HG03442 (cell line): ENCODE results near the gene THAP9.
"Not testable (repeated sequence)": the region's sequence is repeated elsewhere in the genome, so short reads cannot be mapped to it uniquely, and the experiment has no call there.

Experiments
- ATAC-seq: cut with Tn5 transposase; IDR thresholded peaks from one replicate; pipeline ENCODE4 v1.9.1; 2021; ENCODE audit warnings: mild to moderate bottlenecking, moderate library complexity; ENCODE audit not compliant: unreplicated experiment

Gene THAP9

DNA sequence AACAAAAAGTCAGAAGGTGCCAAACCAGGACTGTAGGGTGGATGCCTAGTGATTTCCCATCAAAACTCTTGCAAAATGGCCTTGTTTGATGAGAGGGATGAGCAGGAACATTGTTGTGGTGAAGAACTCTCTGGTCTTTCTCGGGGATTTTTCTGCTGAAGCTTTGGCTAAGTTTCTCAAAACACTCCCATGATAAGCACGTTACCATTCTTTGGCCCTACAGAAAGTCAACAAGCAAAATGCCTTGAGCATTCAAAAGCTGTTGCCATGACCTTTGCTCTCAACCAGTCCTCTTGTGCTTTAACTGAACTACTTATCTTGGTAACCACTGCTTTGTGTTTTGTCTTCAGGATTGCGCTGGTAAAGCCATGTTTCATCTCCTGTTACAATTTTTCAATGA is 6.6 kb upstream of the THAP9 start:
- ATAC-seq, result no peak

DNA sequence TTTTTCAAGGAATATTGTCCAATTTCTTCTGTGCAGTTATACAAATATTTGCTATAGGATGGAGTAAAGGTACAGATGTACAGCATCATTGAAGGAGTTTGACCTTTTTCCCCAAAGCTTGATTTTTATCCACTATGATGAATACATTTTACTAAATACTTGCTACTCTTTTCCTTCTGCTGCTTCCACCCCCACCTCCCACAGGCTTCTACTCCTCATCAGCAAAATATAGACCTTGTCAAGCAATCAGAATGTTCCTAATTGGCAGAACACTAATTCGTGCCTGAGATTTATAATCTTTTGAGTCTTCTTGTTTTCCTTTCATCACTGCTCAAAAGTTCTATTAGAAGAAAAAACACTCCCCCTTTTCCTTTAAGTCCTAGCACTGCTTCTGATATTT is 3.8 kb upstream of the THAP9 start:
- ATAC-seq, result no peak

DNA sequence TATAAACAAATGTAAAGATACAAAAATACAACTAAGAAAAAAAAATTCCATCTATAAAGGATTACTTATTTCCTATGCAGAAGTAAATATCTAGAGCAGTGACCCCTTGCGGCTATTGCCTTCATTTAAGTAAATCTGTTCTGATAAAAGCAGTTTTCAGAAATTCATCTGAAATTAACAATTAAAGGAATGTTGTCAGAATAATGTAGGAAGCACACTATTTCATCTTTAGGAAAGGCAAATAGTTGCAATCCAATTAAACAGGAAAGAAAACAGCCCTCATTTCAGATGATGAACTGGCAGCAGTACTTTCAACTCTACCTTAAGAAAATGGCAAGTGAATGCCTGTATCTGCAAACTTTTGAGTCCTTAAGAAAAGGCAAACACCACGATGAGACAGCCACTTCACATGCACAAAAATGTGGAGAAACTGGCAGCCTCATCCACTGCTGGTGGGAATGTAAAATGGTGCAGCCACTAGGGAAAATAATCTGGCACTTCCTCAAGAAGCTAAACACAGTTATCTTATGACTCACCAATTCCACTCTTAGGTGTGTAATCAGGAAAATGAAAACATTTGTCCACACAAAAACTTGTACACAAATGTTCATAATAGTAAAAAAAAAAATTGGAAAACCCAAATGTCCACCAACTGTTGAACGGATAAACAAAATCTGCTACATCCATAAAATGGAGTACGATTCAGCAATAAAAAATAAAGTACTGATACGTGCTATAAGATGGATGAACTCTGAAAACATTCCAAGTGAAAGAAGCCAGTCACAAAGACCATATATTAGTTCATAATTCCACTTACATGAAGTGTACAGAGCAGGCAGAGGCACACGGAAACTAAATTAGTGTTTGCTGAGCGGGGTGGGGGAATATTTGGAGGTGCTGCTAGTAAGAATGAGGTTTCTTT is 2.0 kb upstream of the THAP9 start:
- ATAC-seq, result no peak

DNA sequence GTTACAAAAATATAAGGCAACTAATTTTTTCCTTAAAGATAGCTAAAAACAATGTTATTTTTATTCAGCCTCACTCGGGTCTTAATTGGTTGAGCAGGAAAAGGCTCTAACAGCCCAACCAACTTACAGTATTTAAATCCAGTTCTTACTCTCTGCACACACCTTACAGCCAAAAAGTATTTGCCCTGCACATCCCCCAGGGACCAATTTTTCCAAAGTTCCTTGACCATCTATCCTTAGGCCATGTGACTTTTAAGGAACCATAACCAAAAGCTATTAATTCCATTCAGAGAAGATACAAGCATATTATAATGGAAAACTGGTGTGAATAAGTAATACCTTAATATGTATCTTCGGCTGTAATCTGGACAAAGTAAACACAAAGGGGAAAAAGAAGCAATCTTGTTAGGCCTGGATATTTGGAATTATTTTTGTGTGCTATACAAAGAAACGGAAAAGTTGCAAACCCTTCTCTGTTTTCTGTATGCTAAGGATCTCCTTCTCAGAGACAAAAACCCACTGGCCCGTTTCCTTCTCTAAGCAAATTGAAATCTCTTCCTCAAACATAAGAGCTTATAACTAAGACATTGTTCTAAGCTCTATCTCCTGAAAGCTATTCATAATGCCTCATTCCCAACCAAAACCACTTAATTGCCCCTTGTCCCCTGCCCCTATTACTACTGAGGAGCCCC is 1.0 kb upstream of the THAP9 start:
- ATAC-seq, result no peak

DNA sequence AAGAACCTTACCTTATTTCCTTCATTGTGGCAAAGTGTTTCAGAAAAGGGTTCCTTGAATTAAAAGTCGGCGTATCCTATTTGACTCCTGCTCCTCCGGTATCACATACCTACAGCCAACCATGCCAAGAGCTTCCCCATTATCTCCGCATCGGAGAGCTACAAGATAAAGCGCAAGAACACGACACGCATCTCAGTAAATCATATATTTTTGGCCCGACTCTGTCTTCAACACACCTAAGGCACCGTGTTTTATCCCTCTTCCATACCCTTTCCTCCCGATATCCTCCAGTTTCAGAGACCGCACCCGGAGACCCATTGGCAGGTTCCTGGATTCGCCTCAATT is 497 bp upstream of the THAP9 start:
- peak; percentile 0 for ATAC-seq

DNA sequence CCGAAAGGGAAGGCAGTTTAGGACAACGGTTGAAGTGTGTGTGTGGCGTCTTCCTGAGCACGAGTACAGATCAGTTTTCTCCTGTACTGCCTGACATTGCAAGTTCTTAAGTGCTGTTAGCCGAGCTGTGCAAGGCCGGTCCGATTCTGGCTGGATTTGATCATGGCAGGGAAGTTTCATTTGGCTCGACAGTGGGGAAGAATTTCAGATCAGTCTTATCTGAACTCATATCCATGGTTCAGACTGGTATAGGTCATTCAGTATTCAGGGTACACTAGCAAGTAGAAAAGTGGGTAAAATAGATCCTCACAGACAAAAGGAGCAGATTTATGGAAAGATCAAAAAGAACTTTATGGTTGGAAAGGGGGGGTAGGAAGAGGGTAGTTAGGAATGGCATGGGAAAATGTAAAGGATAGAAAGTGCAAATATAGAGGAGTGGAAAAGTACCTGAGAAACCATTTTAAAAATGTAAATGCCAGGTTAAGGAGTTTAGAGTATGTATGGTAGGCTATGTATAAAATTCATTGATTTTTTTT is 716 bp downstream of the THAP9 start:
- ATAC-seq, result no peak

DNA sequence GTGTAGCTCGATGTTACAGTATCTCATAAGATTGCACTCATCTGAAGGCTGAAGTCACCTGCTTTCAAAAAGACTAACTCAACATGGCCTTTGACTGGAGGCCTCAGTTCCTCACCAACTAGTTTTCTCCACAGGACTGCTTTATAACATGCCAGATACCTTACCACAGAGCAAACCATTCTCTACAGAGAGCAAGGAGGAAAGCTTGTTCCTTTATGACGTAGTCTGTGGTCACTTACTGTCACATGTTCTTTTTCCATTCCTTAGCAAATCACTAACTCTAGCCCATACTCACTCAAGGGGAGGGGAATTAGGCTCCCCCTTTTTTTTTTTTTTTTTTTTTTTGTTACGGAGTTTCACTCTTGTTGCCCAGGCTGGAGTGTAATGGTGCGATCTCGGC is 3.2 kb downstream of the THAP9 start:
- no peak for ATAC-seq

DNA sequence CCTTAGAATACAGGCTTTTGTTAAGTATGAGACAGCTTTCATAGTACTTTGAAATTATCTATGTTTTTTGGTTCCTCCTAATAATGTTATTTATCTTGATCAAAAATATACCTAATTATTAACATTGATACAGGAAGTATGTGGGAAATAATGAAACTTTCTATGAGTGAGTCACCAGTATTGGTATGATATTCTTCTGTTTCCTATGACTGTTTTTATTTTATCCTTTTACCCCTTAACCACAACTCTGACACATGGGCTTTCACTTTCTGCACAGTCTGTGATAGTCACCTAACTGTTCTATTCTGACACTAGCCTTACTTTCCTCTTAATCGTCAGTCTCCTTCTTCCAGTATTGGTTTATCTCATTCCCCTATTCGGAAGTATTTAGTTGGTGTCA is 4.7 kb downstream of the THAP9 start:
- ATAC-seq, result peak; percentile 49

DNA sequence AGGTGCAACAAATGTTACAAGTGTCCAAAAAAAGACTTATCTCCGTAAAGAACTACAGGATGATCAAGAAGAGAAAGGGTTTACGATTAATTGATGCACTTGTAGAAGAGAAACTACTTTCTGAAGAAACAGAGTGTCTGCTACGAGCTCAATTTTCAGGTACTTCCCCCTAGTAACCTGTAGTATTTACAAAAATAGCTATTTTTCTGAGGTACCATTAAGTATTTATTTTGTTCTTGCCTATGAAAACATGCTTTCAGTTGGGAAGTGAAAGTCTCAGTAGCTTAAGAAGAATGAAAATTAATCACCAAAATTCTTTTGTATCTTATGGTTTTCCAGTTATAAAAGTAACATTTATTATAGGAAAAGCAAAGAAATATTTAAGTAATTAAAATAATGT is 5.9 kb downstream of the THAP9 start:
- peak; percentile 42 for ATAC-seq

DNA sequence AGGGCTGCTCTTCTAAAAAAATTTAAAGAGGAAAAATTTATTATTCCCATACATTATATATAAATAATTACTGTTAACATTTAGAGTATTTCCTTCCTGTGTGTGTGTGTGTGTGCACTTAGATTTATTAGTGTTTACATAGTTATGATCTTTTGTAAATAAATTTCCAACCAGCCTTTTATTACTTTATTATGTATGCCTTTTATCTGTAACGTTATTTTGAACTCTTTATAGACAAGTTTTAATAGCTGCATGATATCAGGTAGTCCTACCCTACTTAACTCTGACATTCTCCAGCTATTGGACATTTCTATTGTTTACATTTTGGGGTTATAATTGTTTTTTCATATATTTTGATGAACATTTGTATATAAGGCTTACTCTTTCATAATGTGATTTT is 8.8 kb downstream of the THAP9 start:
- no peak for ATAC-seq

DNA sequence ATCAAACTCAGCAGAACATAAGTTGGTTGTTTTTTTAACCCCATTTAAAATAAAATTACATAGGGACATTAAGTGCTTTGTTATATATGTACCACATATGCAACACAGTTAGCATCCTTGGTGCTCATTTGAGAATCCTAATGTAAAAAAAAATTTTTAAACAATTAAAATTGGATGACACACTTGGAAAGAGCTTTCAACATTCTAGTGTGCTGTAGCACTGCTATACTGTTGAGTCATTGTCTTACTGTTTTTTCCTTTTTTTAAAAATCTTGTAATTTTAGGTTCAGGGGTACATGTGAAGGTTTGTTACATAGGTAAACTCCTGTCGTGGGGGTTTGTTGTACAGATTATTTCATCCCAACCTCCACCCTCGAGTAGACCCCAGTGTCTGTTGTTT is 12.8 kb downstream of the THAP9 start:
- ATAC-seq, result no peak

DNA sequence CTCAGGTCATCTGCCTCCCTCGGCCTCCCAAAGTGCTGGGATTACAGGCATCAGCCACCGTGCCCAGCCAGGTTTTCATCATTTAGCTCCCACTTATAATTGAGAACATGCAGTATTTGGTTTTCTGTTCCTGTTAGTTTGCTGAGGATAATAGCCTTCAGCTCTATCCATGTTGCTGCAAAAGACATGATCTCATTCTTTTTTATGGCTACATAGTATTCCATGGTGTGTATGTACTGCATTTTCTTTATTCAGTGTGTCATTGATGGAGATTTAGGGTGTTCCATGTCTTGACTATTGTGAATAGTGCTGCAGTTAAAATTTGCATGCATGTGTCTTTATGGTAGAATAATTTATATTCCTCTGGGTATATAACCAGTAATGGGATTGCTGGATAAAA is 13.4 kb downstream of the THAP9 start:
- ATAC-seq, result not testable (repeated sequence)

DNA sequence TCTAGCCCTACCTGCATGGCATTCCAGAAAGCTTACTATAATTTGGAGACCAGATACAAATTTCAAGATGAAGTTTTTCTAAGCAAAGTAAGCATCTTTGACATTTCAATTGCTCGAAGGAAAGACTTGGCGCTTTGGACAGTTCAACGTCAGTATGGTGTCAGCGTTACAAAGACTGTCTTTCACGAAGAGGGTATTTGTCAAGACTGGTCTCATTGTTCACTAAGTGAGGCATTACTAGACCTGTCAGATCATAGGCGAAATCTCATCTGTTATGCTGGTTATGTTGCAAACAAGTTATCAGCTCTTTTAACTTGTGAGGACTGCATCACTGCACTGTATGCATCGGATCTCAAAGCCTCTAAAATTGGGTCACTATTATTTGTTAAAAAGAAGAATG is 17.6 kb downstream of the THAP9 start:
- ATAC-seq, result no peak

DNA sequence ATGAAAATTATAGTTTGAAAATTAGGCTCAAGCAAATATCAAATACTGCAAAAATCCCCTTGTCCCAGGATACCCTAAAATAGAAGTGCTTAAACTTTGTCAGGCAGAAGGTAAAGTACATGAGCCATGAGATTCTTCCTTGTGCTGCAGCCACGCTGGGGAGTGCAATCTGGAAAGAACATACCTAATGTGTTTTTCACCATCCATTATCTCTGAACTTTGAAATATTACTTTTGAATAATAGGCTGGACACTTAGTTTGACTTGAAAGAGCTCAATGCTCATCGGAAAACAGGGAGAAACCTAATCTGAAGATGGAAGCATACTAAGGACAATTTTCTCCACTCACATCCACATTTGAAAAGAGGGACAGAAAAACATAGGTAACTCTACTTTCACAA is 18.9 kb downstream of the THAP9 start:
- no peak for ATAC-seq

DNA sequence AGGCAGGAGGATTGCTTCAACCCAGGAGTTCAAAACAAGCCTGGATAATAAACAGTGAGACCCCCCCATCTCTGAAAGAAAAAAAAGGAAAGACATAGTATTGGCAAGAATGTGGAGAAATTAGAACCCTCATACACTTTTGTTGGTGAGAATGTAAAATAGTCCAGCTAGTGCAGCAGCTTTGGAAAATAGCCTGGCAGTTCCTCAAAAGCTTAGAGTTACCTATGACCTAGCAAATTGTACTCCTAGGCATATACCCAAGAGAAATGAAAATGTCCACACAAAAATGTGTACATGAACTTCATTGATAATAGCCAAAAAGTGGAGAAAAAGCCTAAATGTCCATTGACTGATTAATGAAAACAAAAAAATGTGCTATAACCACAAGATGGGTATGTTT is 21.3 kb downstream of the THAP9 start:
- no peak for ATAC-seq

DNA sequence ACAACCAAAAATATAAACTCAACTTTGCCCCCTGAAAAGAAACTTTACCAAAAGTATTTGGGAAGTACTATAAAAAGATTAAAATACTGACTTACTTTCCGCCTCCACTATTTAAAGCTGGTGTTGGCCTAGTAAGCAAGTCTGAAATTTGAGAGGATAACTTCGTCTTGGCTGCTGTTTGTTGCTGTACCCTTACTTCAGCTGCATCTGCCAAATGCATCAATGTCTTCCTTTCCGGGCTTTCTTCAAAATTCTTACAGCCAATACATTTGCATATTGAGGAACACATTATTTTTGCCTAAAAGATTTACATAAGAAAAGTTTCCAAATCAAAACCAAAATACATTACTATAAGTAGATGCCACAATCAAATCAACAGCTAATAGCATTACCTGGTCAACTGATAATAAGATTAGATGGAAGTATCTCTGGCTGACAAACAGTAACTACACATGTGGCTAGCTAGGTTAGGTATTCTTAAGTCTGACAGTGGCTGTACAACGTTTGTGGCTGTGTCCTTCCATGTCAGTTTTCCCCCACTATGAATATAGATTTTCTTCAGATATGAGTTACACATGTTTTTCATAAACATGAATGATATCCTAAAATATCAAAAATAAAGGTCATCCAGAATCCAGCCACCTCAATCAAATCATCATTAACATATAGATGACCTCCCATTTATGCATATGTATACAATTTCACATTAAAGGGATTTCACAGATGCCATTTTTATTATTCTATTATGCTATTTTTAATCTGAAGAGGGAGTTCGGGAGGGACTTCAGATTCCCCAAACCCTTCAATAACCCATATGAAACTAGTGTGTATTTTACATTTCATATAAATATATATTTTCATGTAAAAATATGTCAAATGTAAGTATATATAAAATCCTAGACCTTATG is 30.6 kb downstream of the THAP9 start:
- ATAC-seq, result no peak

DNA sequence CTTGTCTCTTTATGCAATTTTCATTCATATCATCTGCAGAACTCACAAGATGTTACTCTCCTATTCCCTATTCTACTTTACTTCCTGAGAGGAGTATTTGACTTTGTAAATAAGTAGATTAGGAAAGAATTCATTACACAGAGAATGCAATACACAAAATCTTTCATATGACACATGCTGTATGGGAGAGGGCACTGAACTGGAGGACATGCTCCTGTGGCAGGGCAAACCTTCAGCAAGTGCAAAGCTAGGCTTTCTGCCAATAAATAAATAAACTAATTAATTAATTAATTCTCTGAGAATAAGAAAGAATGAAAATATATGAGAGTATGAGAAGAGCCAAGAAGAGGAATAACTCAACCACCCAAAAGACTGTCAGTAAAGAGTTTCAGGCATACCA is 33.9 kb downstream of the THAP9 start:
- ATAC-seq, result no peak

DNA sequence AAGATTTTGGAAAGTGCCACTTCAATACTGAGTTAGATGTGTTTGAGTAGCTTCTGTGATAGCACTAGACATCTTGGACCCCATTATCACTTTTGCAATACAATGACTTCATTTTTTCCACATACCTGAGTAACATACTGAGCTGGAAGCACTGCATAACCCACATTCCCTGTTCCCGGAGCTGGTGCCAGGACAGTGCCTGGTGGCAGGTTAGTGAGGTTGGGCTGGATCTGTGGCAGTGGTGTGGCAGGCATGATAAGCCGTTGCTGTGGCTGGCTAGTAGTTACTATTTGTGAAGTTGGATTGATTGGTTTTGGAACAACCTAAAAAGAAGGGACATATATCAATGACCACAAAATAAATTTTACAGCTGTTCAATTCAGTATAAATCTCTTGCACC is 38.9 kb downstream of the THAP9 start:
- ATAC-seq, result no peak

DNA sequence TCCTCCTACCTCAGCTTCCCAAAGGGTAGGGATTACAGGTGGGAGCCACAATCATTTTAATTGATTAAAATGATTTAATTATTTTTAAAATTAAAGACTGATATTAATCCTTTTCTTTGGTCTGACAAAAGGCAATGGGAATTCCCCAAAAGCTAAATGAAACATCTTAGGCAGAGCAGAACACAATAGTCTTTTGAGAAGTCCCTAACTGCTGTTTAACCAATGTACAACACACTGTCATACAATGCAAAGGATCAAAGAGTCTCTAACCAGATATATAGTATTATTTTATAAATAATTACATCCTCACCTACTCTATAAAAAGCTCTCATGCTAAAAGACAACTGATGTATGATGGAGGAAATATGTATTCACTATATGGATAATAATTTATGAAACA is 47.0 kb downstream of the THAP9 start:
- no peak for ATAC-seq

DNA sequence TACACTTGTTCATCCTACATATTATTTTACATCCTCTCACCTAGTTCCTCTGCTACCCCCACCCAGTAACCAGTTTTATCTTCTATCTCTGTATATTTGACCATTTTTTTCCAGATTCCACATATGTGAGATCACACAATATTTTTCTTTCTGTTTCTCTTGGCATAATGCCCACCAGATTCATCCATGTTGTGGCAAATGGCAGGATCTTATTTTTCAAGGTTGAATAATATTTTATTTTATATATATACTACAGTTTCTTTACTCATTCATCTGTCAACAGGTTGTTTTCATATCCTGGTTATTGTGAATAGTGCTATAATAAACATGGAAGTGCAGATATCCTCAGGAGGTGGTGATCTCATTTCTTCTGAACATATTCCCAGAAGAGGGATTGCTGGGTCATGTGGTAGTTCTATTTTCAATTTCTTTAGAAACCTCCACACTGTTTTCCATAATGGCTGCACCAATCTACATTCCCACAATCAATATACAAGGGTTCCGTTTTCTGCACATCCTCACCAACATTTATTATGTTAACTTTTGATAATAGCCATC is 48.2 kb downstream of the THAP9 start:
- no peak for ATAC-seq

DNA sequence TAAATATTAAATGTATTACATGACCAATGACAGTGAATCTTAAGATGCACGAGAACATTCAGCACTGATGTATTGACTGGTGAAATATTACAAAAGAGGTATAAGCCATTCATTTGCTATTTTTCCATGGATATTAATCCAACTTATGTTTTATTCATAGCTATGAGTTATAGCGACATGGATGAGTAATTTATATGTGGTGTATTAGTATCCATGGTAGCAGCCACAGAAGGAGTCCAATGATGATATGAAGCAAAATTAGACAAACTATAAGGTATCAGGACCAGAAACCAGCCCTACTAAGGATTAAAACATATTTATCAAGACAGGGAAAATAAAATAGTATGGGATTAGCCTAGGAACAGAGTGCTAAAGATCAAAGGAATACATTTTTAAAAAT is 50.7 kb downstream of the THAP9 start:
- no peak for ATAC-seq
